Right ventricle myocardium superior (tissue), 1 donor: ENCODE data around the gene BRD7. TPM values are rescaled to one million over a fixed set of nuclear protein-coding genes. Genes with fewer than 3 reads are reported as not detected.
"Not testable (repeated sequence)": the region's sequence is repeated elsewhere in the genome, so short reads cannot be mapped to it uniquely, and the experiment has no call there.

ENCODE experiments used
- ATAC-seq: fragments of 200-7000 bp; cut with Tn5 transposase; one replicate; pipeline ENCODE4 v1.9.1; 2020; ENCODE audit warnings: mild to moderate bottlenecking; ENCODE audit not compliant: poor library complexity
- DNase-seq: peaks from one replicate; pipeline ENCODE4 v3.0.0-alpha.2; 2020
- intact Hi-C: fragments of 100-400 bp; cut with DNase I; formaldehyde crosslinking; loops from one replicate; pipeline ENCODE4 v1.11.2; 2022
- total RNA-seq: library from RNA; stranded (reverse); fragmentation: NEBNext Ultra II Directional; extraction: Animal tissue kit (Norgen Biotek cat#: 25700); gene quantifications from one replicate; pipeline ENCODE4 v1.2.1, GENCODE V29; 2021
- donor health status: DM: no; HTN: yes; CAD: no; lungs with severe emphysema.

The BRD7 gene
- total RNA-seq, 1 donor from 2014 or later = 39.1 TPM

DNA sequence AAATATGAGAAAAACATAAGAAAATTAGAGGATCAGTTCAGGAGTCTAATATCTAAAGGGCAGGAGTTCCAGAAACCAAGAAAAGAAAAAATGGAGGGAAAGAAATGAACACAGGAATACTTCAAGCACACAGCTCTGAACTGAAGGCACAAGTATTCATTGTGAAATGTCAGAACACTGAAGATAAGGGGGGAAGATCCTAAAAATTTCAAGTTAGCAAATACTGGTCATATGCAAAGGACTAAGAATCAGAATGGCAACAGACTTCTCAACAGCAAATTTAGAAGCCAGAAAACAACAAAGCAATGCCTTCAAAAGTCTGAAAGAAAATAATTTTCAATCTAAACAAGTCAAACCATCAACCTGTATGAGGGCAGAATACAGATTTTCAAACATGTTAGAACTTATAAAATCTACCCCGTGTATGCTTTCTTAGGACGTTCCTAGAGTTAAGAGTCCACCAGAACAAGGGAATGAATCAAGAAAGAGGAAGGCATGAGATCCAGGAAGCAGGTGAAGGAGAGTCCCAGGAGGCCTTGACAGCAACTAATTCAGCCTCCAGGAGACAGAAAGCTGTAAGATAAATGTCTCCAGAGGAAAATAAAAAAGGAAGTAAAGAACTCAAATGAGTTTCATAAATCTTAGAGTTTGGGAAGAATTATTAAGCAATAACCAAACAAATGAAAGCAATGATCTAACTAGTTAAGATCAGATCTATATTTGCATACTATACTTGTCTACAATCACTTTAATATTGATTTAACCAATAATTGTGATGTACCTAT, 2.8 kb downstream of the BRD7 start:
- DNase-seq = no peak
- intact Hi-C loops = no loop called here
- ATAC-seq = no peak

DNA sequence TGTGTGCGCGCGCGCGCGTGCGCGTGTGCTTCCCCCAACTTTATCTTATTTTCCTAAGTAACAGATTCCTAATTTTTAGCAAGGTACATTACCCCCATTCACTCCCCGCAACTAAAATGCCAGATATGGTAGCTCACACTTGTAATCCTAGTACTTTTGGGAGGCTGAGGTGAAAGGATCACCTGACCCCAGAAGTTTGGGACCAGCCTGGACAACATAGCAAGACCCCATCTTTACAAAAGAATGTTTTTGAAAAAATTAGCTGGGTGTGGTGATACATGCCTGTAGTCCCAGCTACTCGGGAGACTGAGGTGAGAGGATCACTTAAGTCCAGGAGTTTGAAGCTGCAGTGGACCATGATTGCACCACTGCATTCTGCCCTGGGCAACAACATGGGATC, 5.1 kb downstream of the BRD7 start:
- ATAC-seq = no peak
- intact Hi-C loops = no loop called here
- DNase-seq = no peak

DNA sequence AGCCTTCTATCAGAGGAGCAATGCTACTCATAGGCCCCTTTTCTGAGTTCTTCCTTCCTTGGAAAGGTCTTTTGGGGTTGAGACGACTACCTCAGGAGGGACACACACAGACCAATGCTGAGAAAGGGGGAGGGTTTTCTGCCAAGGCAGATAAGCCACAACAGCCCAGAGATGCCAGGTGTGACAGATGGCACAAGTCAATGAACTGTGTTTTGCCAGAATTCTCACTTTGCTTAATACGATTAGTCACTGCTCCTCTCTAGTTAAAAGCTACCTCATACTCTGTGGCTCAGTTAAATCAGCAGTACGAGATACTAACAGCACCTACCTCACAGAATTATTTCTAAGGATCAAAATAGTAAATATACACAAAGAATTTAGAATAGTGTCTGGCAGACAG, 8.0 kb downstream of the BRD7 start:
- intact Hi-C loops = no loop called here
- ATAC-seq = no peak
- no peak for DNase-seq

DNA sequence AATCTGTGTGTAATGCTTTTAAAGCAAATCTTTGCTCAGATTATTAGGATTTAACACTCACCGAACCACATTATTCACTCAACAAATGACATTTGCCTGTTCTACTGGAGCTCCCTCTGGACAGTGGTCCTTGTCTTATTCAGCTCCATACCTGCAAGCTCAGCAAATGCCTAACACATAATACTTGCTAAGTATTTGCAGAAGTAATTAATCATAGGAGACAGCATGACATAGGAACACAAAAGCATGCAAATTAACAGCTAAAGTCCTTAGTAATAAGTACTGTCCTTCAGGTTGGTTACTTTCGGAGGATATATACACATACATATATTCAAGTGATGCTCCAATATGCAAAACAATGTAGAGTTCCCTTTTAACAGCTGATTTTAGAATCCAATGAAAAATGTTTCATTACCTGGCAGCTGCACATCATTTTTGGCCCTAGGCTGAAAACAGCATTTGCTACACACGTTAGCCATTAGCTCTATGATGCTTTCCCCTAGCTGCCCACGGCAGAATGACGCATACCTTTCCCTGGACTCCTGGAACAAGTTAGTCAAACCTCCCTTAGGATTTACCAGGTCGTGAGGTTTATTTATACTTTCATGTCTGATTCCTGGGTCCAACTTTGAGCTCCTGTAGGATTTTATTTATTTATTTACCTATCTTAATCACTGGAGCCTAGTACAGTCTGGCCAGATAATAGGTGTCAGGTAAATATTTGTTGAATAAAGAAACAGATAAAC, 8.6 kb downstream of the BRD7 start:
- no peak for DNase-seq
- intact Hi-C loops = no loop called here

DNA sequence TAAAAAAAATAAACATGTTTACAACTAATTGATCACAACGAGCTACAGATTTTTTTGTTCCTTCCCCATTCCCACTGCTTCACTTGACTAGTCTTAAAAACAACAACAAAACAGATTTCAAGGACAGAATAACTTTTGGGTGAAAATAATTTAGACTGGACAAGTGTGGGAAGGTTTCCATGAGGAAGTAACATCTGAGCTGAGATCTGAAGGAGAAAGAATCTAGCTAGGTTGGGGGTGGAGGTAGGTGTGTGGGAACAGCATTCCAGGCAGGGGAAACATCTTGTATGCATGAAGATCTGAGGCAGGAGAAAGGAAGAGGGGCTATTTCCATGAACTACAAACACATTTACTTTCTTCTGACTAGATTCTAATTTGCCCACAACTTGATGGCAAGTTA, 9.2 kb downstream of the BRD7 start:
- intact Hi-C loops = loop anchor here (10.0 kb wide), 2 partner anchors 115 to 145 kb away; no protein-coding TSS in a partner anchor
- ATAC-seq (no peak), DNase-seq (no peak)

More for the DNA sequence above, 8.6 kb downstream of the BRD7 start:
- no peak for ATAC-seq

DNA sequence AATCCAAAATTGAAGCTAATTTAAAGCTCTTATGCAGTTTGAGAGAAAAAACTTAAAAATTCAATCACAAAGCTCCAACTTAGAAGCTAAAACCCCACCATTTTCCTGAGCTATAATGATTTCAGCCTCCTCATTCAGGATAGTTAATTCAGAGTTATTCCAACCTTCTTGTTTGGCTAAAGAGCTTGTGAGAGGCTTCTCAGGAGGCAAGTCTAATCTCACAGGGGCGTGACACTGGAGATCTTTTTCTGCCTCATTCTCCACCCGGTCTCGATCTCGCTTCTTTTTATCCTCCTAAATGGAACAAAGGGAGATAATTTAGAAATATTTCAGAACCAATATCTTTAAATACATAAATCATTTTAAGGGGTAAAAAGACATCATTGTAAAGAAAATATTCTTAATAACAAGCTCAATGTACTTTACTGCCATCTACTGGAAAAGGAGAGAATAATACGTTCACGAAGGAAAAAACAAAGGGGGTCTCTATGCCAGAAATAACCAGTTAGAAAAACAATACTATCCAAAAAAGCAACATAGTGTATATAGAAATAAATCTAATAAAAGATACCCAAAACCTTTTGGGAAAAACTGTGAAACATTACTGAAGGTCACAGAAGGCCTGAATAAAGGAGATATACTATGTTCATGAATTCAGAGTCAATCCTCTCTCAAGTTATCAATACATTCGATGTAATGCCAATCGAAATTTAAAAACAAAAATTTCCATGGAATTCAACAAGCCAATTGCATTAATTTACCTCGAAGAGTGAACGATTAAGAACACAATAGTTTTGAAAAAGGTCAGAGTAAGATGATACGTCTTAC, 13.9 kb downstream of the BRD7 start:
- ATAC-seq = no peak
- intact Hi-C loops = loop anchor here (10.0 kb wide), 2 partner anchors 110 to 140 kb away; no protein-coding TSS in a partner anchor

DNA sequence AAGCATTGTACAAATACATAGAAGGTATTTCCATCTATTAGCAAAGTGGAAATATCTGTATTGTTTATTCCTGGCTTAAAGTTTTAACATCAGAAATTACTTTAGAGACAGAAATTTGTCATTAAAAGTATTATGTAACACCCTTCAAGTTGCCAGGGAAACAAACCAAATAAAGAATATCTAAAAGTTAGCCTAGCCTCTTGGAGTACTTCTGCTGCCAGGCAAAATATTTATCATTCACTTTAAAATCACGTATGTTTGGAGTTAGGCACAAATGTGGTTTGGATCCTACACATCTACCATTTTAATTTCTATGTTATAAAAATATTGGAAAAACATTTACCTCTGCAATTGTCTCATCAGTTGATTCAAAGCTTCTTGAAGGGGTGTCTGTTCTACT, 14.7 kb downstream of the BRD7 start:
- intact Hi-C loops = loop anchor here (10.0 kb wide), 2 partner anchors 109 to 139 kb away; no protein-coding TSS in a partner anchor
- ATAC-seq (no peak), DNase-seq (no peak)

More for the DNA sequence above, 13.9 kb downstream of the BRD7 start:
- DNase-seq = no peak

DNA sequence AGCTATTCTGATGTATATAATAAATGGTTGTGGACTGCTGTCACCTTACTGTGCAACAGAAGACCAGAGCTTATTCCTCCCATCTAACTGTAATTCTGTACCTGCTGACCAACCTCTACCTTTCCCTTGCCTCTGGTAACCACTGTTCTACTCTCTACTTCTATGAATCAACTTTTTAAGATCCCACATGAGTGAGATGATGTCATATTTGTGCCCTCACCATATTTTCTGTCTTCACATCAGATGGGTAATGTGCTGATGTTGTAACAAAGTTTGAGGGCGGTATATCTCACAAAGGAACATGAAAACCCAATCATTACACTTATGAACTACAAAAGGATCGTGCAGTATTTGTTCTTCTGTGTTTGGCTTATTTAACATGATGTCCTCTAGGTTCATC, 16.8 kb downstream of the BRD7 start:
- DNase-seq (no peak), ATAC-seq (no peak)
- intact Hi-C loops = loop anchor here (10.0 kb wide), 2 partner anchors 107 to 137 kb away; no protein-coding TSS in a partner anchor

DNA sequence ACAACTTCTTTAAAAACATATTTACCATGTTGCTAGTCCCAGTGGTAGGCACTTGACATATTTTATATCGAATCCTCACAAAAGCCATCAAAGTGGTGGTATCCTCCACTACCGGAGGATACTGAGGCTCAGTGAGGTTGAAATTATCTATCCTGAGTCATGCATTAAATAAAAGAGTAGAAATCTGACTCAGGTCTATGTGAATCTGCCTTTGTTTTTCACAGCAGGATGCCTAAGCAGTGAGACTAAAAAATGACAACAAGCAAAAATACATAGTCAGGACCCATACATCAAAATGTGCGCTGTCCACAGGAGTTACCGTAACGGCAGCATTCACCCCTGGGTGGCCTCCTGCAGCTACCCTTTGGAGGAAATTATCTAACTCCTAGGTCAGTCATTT, 17.7 kb downstream of the BRD7 start:
- intact Hi-C loops = loop anchor here (10.0 kb wide), 2 partner anchors 106 to 136 kb away; no protein-coding TSS in a partner anchor
- DNase-seq (no peak), ATAC-seq (no peak)

DNA sequence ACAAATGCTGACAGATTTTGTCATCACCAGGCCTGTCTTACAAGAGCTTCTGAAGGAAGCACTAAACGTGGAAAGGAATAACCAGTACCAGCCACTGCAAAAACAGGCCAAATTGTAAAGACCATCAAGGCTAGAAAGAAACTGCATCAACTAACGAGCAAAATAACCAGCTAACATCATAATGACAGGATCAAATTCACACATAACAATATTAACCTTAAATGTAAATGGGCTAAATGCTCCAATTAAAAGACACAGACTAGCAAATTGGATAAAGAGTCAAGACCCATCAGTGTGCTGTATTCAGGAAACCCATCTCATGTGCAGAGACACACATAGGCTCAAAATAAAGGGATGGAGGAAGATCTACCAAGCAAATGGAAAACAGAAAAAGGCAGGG, 23.6 kb downstream of the BRD7 start:
- DNase-seq, intact Hi-C loops, ATAC-seq: not testable (repeated sequence)

DNA sequence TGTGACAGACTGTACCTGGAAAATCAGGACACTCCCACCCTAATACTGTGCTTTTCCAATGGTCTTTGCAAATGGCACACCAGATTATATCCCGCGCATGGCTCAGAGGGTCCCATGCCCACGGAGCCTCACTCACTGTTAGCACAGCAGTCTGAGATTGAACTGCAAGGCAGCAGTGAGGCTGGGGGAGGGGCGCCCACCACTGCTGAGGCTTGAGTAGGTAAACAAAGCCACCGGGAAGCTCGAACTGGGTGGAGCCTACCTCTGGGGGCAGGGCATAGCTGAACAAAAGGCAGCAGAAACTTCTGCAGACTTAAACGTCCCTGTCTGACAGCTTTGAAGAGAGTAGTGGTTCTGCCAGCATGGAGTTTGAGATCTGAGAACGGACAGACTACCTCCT, 25.2 kb downstream of the BRD7 start:
- intact Hi-C loops, ATAC-seq, DNase-seq: not testable (repeated sequence)

DNA sequence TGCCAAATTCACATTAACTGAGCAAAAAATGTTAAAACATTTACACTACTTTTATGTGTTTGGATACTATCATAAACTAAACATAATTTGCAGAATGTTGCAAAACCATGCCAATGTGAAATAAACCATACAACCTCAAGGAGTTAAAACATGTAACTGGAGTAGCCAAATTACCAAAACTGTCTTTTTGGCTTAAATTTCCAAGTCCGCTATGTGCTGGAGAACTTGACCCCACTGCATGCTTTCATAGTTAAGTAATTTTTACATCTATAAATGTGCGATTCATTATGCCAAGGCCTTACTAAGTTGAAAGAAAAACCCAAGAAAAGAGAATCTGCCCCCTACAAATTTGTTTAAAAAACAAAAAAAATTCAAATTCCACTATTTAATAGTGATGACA, 28.2 kb downstream of the BRD7 start:
- ATAC-seq (no peak), DNase-seq (no peak)
- intact Hi-C loops = no loop called here

DNA sequence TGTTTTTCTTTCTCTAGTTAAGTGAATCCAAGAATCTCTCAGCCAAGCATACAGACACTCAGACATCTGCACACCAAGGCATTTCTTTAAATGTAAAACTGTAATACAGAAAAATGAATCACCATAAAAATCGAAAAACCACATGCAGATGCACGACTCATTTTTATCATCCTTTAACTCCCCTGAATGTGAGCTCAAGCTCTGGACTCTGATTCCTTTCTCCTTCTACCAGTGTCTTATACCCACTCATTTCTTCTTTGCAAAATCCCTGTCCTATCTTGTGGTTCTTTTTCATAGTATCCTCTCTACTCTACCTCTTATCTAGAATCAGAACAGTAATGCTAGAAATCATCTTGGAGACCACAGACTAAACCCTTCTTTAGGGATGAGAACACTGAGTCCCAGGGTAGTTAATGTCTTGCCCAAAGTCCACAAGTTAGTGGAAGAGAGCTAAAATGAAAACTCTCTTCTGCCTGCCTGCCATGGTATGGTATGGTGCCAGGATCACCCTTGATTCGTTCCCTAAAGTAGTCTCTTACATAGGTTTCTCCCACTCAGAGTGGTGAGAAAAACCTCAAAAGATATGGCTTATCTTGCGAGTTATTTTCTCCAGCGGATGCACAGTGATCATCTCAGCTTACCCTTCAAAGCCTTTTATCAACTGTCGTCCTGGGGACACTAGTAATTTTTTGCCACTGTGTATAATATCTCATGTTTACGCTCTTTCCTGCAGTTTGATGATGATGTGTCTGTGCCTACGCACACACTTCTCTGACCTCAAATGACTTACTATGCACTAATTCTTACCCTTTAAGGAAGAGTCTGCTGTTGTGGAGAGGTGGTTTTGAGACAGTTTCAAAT, 30.2 kb downstream of the BRD7 start:
- intact Hi-C loops = no loop called here
- ATAC-seq (no peak), DNase-seq (no peak)

DNA sequence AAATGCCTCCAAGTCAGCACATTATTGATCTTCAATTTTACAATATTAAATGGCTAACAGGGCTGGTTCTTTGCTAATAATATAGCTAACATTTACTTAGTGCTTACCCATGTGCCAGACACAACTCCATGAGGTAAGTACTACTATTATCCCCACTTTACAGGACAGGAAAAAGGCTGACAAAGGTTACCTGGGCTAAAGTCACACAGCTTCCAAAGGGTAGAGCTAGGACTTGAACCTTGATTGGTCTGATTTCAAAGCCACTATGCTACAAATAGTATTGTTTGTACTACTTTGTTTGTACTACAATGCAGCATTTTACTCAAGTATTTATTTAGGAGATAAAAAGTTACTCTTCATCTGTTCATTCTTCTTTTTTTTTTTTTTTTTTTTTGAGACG, 31.9 kb downstream of the BRD7 start:
- DNase-seq (no peak), ATAC-seq (no peak)
- intact Hi-C loops = no loop called here

DNA sequence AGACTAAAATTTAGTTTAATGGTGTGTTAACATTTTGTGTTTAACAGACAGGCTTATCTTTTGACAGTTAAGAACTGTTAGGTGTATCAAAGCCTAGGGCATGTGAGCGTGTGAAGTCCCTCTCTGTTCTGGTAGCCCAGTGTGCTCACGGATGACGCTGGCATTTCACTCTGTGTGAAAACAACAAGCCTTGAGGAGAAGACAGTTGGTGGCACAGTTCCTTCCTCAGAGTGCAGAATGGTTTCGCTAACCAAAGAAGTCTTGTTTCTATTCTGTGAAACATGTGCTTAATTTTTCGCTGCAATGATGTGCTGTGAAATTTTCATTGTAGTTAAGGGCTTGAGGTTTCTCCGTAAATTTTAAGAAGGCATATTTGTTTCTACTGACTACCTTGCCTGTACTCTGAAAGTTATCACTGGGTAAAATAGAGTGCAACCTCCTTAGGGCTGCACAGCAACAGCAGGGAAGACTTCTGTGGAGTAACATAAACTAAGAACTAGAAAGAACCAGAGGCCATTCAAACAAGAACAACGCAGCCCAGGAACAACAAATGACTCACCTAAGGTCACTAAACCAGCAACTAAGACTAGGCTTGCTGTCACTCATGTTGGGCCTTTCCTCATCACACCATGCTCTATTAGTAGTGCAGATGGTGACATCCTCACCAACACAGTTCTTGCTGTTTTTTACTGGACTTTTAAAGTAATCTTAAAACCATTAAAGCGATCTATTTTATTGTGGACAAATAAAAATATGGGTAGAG, 33.4 kb downstream of the BRD7 start:
- intact Hi-C loops = no loop called here

DNA sequence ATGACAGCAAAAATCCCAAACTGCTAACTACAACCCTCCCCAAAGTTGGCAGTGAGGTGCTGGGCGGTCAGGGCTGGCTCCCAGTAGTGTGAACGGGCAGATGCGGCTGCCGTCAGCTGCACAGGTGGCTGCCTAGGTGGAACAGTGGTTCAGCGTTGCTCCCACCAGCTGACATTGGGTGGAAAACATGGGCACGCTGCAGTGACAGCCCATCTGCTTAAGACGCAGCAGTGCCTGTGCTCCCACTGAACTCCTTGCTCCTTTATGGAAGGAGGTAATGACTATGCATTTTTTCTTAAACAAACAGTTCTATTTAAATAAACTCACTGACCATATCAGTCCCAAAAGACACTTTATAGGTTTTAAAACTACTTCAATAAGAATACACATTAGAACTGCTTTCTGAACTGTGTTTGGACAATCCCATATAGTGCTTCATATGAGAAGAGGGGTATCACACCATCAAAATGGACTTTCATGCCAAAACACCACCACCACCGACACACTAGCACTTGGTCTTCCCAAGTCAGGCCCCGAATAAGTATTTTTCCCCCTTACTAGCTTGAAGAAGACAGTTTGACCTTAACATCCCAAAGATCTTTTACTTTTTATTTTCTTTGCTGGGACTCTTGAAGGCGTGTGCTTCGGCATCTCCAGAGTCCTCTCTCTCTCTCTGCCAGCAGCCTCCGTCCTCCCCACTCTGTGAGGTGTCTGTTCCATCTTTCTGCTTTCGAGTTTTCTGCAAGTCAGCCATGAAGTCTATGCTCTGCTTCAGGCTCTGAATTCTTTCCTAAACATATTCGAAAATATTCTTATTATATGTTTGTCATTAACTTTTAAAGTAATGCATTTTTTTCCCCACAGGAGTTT, 34.4 kb downstream of the BRD7 start:
- ATAC-seq (no peak), DNase-seq (no peak)
- intact Hi-C loops = no loop called here

More for the DNA sequence above, 33.4 kb downstream of the BRD7 start:
- no peak for DNase-seq
- no peak for ATAC-seq
